IMR-90 (cell line): Measurements from ENCODE around the gene TMSB15C. TPM values are rescaled to one million over a fixed set of nuclear protein-coding genes. Genes with fewer than 3 reads are reported as not detected.

Experiments used
- ATAC-seq: fragments of 200-7000 bp; cut with Tn5 transposase; 2 replicates; pipeline ENCODE4 v1.9.1; 2020; ENCODE audit warnings: low read depth, mild to moderate bottlenecking, moderate library complexity
- BruUV-seq: library from RNA; stranded (reverse); fragments of 400-500 nt; replicated peaks from 2 replicates; lab custom pipeline; 2021; lab: Mats Ljungman, UMichigan
- CTCF ChIA-PET: fragments of 300-600 bp; formaldehyde crosslinking; extraction: SDS; loops from one replicate; lab custom pipeline; 2021; ENCODE audit warnings: antibody characterized with exemption; lab: Yijun Ruan, JAX
- POLR2A ChIA-PET: fragments of 300-600 bp; sonication (Branson Sonifier 250); formaldehyde crosslinking; loops from one replicate; lab custom pipeline; 2022; ENCODE audit warnings: antibody characterized with exemption; ENCODE audit not compliant: unreplicated experiment; lab: Charles Lee
- DNase-seq: peaks from one replicate; pipeline ENCODE4 v3.0.0; 2013
- H2AFZ ChIP-seq: replicated peaks from 2 replicates; pipeline ENCODE3; 2013; ENCODE audit warnings: low read length, mild to moderate bottlenecking; ENCODE audit not compliant: poor library complexity
- H2AK5ac ChIP-seq: 2 replicates; pipeline ENCODE4 v1.6.1; 2013; ENCODE audit warnings: low read depth, low read length, inconsistent platforms
- H2AK9ac ChIP-seq: replicated peaks from 2 replicates; pipeline ENCODE3; 2013; ENCODE audit warnings: mild to moderate bottlenecking, low read depth, low read length, moderate library complexity; ENCODE audit not compliant: poor library complexity
- H2BK120ac ChIP-seq: 2 replicates; pipeline ENCODE4 v1.6.1; 2013; ENCODE audit warnings: low read depth, low read length, inconsistent platforms
- H2BK15ac ChIP-seq: 3 replicates; pipeline ENCODE4 v1.6.1; 2013; ENCODE audit warnings: low read depth, low read length, inconsistent platforms
- H2BK20ac ChIP-seq: 2 replicates; pipeline ENCODE4 v1.6.1; 2013; ENCODE audit warnings: low read depth, mild to moderate bottlenecking, inconsistent platforms, low read length, moderate library complexity
- H2BK5ac ChIP-seq: 2 replicates; pipeline ENCODE4 v1.6.1; 2013; ENCODE audit warnings: mild to moderate bottlenecking, low read depth, low read length, inconsistent platforms; ENCODE audit not compliant: poor library complexity, severe bottlenecking
- H3K14ac ChIP-seq: replicated peaks from 2 replicates; pipeline ENCODE4 v1.6.1; 2013; ENCODE audit warnings: low read depth, low read length, inconsistent platforms
- H3K18ac ChIP-seq: 2 replicates; pipeline ENCODE4 v1.6.1; 2013; ENCODE audit warnings: low read depth, low read length, control low read depth
- H3K23ac ChIP-seq: 2 replicates; pipeline ENCODE4 v1.6.1; 2013; ENCODE audit warnings: low read depth, low read length, inconsistent platforms
- H3K27ac ChIP-seq: 2 replicates; pipeline ENCODE4 v1.5.1; 2013; ENCODE audit warnings: mild to moderate bottlenecking, control low read depth, low read length; ENCODE audit not compliant: insufficient read depth
- H3K27me3 ChIP-seq: 2 replicates; pipeline ENCODE4 v1.6.1; 2013; ENCODE audit warnings: low read length; ENCODE audit not compliant: control insufficient read depth, insufficient read depth
- H3K36me3 ChIP-seq: 2 replicates; pipeline ENCODE4 v1.6.1; 2013; ENCODE audit warnings: low read length, mixed read lengths; ENCODE audit not compliant: control insufficient read depth, insufficient read depth
- H3K4ac ChIP-seq: 2 replicates; pipeline ENCODE4 v1.6.1; 2013; ENCODE audit warnings: low read depth, low read length, inconsistent platforms
- H3K4me1 ChIP-seq: 2 replicates; pipeline ENCODE4 v1.6.1; 2013; ENCODE audit warnings: low read length, mixed read lengths; ENCODE audit not compliant: control insufficient read depth, insufficient read depth
- H3K4me2 ChIP-seq: 2 replicates; pipeline ENCODE4 v1.6.1; 2013; ENCODE audit warnings: low read depth, mild to moderate bottlenecking, control low read depth, low read length, moderate library complexity
- H3K4me3 ChIP-seq: 2 replicates; pipeline ENCODE4 v1.5.1; 2013; ENCODE audit warnings: low read depth, mild to moderate bottlenecking, control low read depth, low read length, moderate library complexity; ENCODE audit not compliant: insufficient read depth
- H3K56ac ChIP-seq: 2 replicates; pipeline ENCODE4 v1.6.1; 2013; ENCODE audit warnings: low read length, inconsistent platforms; ENCODE audit not compliant: insufficient read depth; ENCODE audit errors: extremely low read depth
- H3K79me1 ChIP-seq, 2 experiments: 2 replicates each; pipeline ENCODE4 v1.6.1; 2013; ENCODE audit warnings: low read length in 2 of 2, inconsistent platforms in 1 of 2, low read depth in 1 of 2
- H3K9ac ChIP-seq: 2 replicates; pipeline ENCODE4 v1.6.1; 2013; ENCODE audit warnings: low read depth, low read length, control low read depth
- H3K9me1 ChIP-seq: 2 replicates; pipeline ENCODE4 v1.6.1; 2013; ENCODE audit warnings: low read length, inconsistent platforms; ENCODE audit not compliant: insufficient read depth
- H3K9me3 ChIP-seq: 2 replicates; pipeline ENCODE4 v1.6.1; 2013; ENCODE audit warnings: low read length; ENCODE audit not compliant: control insufficient read depth, insufficient read depth
- H4K20me1 ChIP-seq: 2 replicates; pipeline ENCODE4 v1.6.1; 2013; ENCODE audit warnings: low read length, inconsistent platforms; ENCODE audit not compliant: insufficient read depth
- H4K5ac ChIP-seq: 2 replicates; pipeline ENCODE4 v1.6.1; 2013; ENCODE audit warnings: mild to moderate bottlenecking, low read depth, low read length, control low read depth
- H4K8ac ChIP-seq, 2 experiments: 2 replicates each; pipeline ENCODE4 v1.6.1; 2013; ENCODE audit warnings: low read depth in 2 of 2, low read length in 2 of 2, control low read depth in 1 of 2, inconsistent platforms in 1 of 2
- H4K91ac ChIP-seq: 2 replicates; pipeline ENCODE4 v1.6.1; 2013; ENCODE audit warnings: low read depth, low read length, inconsistent platforms; ENCODE audit not compliant: insufficient read depth
- BHLHE40 ChIP-seq: fragments of 150-350 bp; IDR thresholded peaks from 2 replicates; pipeline ENCODE4 v1.6.1; 2016; ENCODE audit warnings: mild to moderate bottlenecking, low read depth, low read length
- CEBPB ChIP-seq: IDR thresholded peaks from 2 replicates; pipeline ENCODE4 v1.6.1; 2012; ENCODE audit warnings: low read depth, low read length, improper control_type of control experiment
- CHD1 ChIP-seq: IDR thresholded peaks from 2 replicates; pipeline ENCODE4 v1.6.1; 2012; ENCODE audit warnings: low read depth, low read length, improper control_type of control experiment
- CTCF ChIP-seq: conservative IDR thresholded peaks from 2 replicates; pipeline ENCODE4 v1.5.1; 2012; ENCODE audit warnings: mild to moderate bottlenecking, low read depth, low read length, improper control_type of control experiment
- ELK1 ChIP-seq: fragments of 150-350 bp; IDR thresholded peaks from 2 replicates; pipeline ENCODE4 v1.6.1; 2016; ENCODE audit warnings: low read depth, mild to moderate bottlenecking, low read length, moderate library complexity, borderline replicate concordance
- FOS ChIP-seq: fragments of 150-350 bp; IDR thresholded peaks from 2 replicates; pipeline ENCODE4 v1.6.1; 2016; ENCODE audit warnings: low read depth, low read length
- MAFK ChIP-seq: IDR thresholded peaks from 2 replicates; pipeline ENCODE4 v1.6.1; 2012; ENCODE audit warnings: low read depth, low read length, improper control_type of control experiment
- MAZ ChIP-seq: IDR thresholded peaks from 2 replicates; pipeline ENCODE4 v1.6.1; 2012; ENCODE audit warnings: low read depth, mild to moderate bottlenecking, low read length, improper control_type of control experiment, moderate library complexity, borderline replicate concordance
- MXI1 ChIP-seq: IDR thresholded peaks from 2 replicates; pipeline ENCODE4 v1.6.1; 2012; ENCODE audit warnings: low read depth, mild to moderate bottlenecking, low read length, moderate library complexity, borderline replicate concordance
- NFE2L2 ChIP-seq: fragments of 150-350 bp; IDR thresholded peaks from 2 replicates; pipeline ENCODE4 v1.6.1; 2016; ENCODE audit warnings: low read depth, mild to moderate bottlenecking, low read length
- POLR2A ChIP-seq: IDR thresholded peaks from 2 replicates; pipeline ENCODE4 v1.6.1; 2012; ENCODE audit warnings: mild to moderate bottlenecking, low read depth, low read length
- RAD21 ChIP-seq: IDR thresholded peaks from 2 replicates; pipeline ENCODE4 v1.6.1; 2012; ENCODE audit warnings: low read length, improper control_type of control experiment
- RCOR1 ChIP-seq: IDR thresholded peaks from 2 replicates; pipeline ENCODE4 v1.6.1; 2012; ENCODE audit warnings: mild to moderate bottlenecking, low read length, improper control_type of control experiment; ENCODE audit not compliant: insufficient replicate concordance
- RFX5 ChIP-seq: IDR thresholded peaks from 2 replicates; pipeline ENCODE4 v1.8.0; 2012; ENCODE audit warnings: low read depth, mild to moderate bottlenecking, low read length, moderate library complexity
- SMC3 ChIP-seq: fragments of 150-350 bp; IDR thresholded peaks from 2 replicates; pipeline ENCODE4 v1.6.1; 2016; ENCODE audit warnings: low read depth, mild to moderate bottlenecking, antibody characterized with exemption, low read length, moderate library complexity
- dilution Hi-C: fragments of 300-500 bp; cut with HindIII; formaldehyde crosslinking; loops from one replicate; pipeline ENCODE4 v1.14.3; 2018; ENCODE audit warnings: low sequenced_read_pairs; ENCODE audit not compliant: unreplicated experiment
- in situ Hi-C: fragments of 300-500 bp; cut with MboI; formaldehyde crosslinking; loops from 3 replicates; pipeline ENCODE4 v1.14.3; 2019; ENCODE audit warnings: low sequenced_read_pairs, inconsistent platforms, mixed read lengths
- intact Hi-C: fragments of 100-400 bp; cut with micrococcal nuclease; formaldehyde crosslinking; loops from 2 replicates; pipeline ENCODE4 v1.10.0; 2022
- polyA plus RNA-seq, 3 experiments: library from polyadenylated mRNA; depleted of rRNA; stranded (reverse); fragments of >200 nt; gene quantifications; 2 replicates each; pipeline ENCODE4 v1.2.3, GENCODE V29; 2012; ENCODE audit warnings: low replicate concordance in 1 of 3
- total RNA-seq: library from RNA; depleted of rRNA; stranded (reverse); fragments of >200 nt; gene quantifications from 2 replicates; pipeline ENCODE4 v1.2.3, GENCODE V29; 2012
- TF ChIP-seq, protein P1 (sequence below): fragments of 150-350 bp; IDR thresholded peaks from 2 replicates; pipeline ENCODE4 v1.6.1; 2017; ENCODE audit warnings: mild to moderate bottlenecking, antibody characterized with exemption, low read length, low read depth

TMSB15C gene
- total and polyA plus RNA-seq, 2 of the 4 experiments (the other 2 are of a cell fraction): 1.9 to 2.0 TPM

DNA sequence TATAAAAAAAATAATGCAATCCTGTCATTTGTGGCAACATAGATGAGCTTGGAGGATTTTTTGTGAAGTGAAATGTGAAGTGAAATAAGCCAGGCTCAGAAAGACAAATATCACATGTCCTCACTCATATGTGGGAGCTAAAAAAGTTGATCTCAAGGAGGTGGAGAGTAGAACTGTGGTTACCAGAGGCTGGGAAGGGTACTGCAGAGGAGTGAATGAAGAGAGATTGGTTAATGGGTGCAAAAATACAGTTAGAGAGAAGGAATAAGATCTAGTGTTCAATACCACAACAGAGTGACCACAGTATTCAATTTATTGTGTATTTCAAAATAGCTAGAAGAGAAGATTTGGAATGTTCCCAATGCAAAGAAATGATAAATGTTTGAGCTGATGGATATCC is 22.9 kb upstream of the TMSB15C start:
- Histone ChIP-seq H2AK5ac (no peak overlapping the region), H3K4me3 (no peak overlapping the region), H2AFZ (no peak overlapping the region), H2BK5ac (no peak overlapping the region), H4K8ac (no peak overlapping the region), H2BK15ac (no peak overlapping the region), H3K27me3 (peaks cover 8% of the 10 kb centered on the region), H4K20me1 (no peaks in the 10 kb centered on the region), H3K9ac (no peak overlapping the region), H3K9me1 (no peaks in the 10 kb centered on the region; the same call in 1 of the 2 replicates), H3K14ac (no peak overlapping the region), H4K91ac (no peak overlapping the region), H4K5ac (no peak overlapping the region), H3K36me3 (no peaks in the 10 kb centered on the region), H3K23ac (no peak overlapping the region), H3K4ac (no peak overlapping the region), H3K56ac (no peak overlapping the region), H2BK120ac (no peak overlapping the region), H3K9me3 (no peaks in the 10 kb centered on the region), H2AK9ac (no peak overlapping the region), H3K27ac (no peak overlapping the region), H3K79me1 (no peaks in the 10 kb centered on the region), H3K4me2 (no peak overlapping the region), H3K18ac (no peak overlapping the region), H2BK20ac (no peak overlapping the region), H3K4me1 (no peaks in the 10 kb centered on the region)
- TF ChIP-seq BHLHE40 (no peak), MXI1 (no peak), POLR2A (no peak), RAD21 (no peak), ELK1 (no peak), MAFK (no peak), CEBPB (no peak), SMC3 (no peak), RFX5 (no peak), CHD1 (no peak), NFE2L2 (no peak), RCOR1 (no peak), FOS (no peak), MAZ (no peak), CTCF (no peak)
- TF ChIP-seq, protein P1, sequence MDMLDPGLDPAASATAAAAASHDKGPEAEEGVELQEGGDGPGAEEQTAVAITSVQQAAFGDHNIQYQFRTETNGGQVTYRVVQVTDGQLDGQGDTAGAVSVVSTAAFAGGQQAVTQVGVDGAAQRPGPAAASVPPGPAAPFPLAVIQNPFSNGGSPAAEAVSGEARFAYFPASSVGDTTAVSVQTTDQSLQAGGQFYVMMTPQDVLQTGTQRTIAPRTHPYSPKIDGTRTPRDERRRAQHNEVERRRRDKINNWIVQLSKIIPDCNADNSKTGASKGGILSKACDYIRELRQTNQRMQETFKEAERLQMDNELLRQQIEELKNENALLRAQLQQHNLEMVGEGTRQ: no peak
- intact Hi-C loops: loop anchor here (1.0 to 2.0 kb wide), 3 partner anchors 14 to 172 kb away; partner anchors contain the start of gene ZCCHC18
- dilution Hi-C loops: no loop called here
- in situ Hi-C loops: no loop called here
- no peak for DNase-seq
- ChIA-PET POLR2A (no interaction called here), CTCF (no interaction called here)
- no peak for ATAC-seq
- no TSS peak for BruUV-seq
